GM12801 (cell line): Measurements from ENCODE around the gene CYP4F22.

Source experiments
- TF ChIP-seq, protein P1 (sequence below): IDR thresholded peaks from one replicate; pipeline ENCODE4 v1.5.1; 2011; ENCODE audit warnings: control low read depth; ENCODE audit not compliant: insufficient read length; ENCODE audit errors: extremely low read depth

The CYP4F22 gene

DNA sequence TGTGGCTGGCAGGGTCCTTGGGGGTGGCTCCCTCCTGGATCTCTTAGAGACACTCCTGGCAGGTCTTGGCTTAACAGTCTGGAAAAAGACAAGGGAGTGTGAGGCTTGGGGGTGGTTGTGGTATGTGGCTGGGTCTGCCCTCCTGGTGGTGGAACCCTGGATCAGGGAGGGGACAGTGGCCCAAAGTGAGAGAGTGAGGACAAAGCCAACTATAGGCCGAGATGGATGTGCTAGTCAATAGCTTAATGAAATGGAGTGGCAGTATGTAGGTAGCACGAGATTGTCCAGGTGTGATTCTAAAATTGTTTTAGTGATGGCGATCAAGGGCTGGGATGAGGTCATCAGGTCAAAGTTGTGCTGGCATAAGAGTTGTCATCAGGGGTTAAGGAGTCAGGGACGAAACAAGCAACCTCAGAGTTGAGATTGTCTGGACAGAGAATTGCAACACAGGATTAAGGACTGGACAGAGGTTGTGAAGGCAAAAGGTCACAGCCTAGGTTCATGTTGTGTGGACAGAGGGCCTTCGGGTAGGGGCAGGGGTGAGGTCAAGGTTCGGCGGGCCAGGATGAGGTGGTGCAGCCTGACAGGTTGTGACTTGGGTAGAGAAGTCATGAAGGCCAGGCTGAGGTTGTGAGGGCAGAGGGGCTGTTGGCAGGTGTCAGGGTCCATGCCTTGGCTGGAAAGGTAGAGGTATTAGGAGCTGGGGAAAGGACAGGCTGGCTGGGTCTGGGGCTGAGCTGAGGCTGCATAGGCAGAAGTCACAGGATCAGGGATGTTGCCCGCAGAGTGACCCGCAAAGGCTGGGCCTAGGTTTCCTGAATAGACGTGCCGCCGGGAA lies 39.4 kb upstream of the CYP4F22 start:
- TF ChIP-seq, protein P1, sequence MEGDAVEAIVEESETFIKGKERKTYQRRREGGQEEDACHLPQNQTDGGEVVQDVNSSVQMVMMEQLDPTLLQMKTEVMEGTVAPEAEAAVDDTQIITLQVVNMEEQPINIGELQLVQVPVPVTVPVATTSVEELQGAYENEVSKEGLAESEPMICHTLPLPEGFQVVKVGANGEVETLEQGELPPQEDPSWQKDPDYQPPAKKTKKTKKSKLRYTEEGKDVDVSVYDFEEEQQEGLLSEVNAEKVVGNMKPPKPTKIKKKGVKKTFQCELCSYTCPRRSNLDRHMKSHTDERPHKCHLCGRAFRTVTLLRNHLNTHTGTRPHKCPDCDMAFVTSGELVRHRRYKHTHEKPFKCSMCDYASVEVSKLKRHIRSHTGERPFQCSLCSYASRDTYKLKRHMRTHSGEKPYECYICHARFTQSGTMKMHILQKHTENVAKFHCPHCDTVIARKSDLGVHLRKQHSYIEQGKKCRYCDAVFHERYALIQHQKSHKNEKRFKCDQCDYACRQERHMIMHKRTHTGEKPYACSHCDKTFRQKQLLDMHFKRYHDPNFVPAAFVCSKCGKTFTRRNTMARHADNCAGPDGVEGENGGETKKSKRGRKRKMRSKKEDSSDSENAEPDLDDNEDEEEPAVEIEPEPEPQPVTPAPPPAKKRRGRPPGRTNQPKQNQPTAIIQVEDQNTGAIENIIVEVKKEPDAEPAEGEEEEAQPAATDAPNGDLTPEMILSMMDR, result no peak

DNA sequence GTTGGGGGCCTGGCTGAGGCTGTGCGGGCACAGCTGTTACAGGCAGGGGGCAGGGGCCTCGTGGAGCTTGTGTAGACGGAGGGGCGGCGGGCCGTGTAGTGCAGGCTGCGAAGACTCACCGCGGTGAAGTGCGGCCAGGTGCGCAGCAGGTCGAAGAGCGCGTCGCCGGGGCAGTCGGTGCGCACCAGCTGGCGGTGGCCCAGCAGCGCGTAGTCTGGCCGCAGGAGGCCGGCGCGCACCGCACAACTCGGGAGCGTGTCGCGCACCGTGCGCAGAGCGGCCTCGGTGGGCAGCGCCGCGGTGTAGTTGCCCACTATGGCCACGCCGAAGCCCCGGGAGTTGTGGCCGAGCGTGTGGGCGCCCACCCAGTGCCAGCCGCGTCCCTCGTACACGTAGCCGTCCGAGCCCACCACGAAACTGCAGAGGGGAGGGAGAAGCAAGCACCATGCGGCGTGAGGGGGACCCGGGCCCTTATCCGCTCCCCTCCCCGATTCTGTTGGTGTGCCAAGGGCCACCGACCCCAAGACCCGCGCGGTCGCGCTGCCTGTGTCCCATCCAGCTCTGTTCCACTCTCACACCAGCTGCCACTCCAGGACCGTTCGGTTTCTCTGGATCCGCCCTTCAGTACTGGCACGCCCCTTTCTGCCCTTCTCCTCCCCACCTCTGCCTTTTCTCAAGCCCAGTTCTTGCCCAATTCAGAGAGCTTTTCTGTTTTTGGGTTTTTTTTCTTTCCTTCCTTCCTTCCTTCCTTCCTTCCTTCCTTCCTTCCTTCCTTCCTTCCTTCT lies 38.6 kb upstream of the CYP4F22 start:
- TF ChIP-seq, protein P1, result no peak

DNA sequence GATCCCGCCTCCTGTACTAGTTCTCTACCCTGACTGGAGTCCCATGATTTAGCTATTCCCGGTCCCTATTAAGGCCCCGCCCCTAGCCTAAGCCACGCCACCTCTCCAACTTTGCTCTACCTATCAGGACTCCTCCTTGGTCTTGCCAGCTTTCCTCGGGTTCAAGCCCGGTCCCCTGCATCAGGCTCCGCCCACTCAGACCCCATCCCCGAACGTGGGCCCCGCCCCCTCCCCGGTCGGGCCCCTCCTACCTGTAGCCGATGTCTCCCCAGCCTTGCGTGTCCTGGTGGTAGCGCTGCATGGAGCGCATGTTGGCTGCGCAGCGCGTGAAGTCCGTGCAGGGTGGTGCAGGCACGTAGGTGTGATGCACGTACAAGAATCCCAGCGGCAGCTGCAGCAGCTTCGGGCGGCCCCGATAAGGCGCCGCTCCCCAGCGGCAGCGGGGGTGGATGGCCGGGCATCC lies 36.7 kb upstream of the CYP4F22 start:
- TF ChIP-seq, protein P1, result no peak

DNA sequence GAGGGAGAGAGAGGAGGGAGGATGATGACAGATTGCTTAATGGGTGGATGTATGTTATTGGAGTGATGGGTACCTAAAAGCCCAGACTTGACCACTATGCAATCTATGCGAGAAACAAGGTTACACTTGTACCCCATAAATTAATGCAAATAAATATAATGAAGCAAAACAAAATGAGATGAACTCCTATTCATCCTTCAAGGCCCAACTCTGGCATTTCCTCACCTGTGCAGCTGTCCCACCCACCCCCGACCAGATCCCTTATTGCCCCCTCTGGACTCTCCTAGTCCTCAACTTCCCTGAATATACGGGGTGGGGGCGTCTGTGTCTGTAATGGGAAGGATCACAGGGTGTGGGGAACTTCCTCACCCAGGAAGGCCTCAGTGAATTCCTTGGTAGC lies 33.2 kb upstream of the CYP4F22 start:
- TF ChIP-seq, protein P1, result no peak

DNA sequence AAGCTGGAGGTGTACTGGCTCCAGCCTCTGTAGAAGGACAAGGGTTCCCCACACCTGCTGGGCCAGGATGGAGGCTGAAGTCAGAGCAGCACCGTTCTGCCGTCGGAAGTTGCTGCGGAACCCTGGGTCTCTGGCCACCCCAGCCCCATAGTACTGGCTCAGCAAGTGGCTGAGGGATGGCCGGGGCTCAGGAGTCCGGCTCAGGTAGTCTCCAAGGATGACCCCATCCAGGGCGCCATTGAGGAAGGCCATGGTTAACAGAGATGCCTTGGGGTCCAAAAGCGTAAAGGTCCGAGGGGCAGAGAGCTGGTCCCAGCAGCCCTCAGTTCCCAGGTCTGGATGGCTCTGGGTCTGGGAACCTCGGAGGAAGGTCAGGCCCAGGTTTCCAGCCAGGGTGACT lies 32.7 kb upstream of the CYP4F22 start:
- TF ChIP-seq, protein P1, result no peak

DNA sequence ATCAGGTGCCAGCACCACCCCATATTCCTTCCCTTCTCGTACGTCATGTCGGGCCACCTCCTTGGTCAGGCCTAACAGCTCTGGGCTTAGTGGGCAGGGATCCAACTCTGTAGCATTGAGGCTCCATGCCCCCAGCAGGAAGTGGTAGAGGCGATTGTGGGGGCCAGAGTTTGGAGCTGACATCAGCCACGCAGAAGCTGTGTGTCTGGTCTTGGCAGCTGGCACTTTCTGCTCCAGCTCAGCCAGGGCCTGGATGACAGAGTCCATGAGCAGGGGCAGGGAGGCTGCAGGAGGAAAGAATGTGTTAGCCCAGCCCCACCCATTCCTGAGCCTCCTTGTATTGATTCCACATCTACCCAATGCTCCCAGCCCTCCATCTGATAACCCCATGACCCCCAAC lies 32.0 kb upstream of the CYP4F22 start:
- TF ChIP-seq, protein P1, result no peak
